ENCODE measurements around the gene GSS. TPM values are rescaled to one million over a fixed set of nuclear protein-coding genes. Genes with fewer than 3 reads are reported as not detected.
A peak's percentile ranks its signal among the peaks of the same experiment; 100 is the strongest.

Gene GSS
- total and polyA plus RNA-seq, 4 donors: 32.6 to 52.7 (median 47.9) TPM

DNA sequence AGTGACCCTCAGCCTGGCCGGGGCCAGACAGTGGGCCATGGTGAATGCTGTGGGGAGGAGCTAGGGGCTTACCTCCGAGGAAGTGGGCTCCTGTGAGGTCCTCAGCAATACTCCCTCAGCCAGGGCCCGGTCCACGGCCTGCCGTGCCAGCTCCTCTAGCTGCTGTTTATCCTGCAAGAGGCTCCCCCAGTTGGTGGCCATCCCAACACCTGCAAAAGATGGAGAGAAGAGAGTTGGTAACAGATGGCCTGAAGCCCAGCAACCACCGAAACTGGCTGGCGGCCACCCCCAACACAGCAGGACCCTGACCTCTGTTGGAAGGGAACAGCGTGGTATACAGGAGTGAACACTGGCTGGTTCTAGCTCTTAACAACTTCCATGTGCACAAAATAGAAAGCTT, 4.0 kb downstream of the GSS start:
- no peak for DNase-seq

DNA sequence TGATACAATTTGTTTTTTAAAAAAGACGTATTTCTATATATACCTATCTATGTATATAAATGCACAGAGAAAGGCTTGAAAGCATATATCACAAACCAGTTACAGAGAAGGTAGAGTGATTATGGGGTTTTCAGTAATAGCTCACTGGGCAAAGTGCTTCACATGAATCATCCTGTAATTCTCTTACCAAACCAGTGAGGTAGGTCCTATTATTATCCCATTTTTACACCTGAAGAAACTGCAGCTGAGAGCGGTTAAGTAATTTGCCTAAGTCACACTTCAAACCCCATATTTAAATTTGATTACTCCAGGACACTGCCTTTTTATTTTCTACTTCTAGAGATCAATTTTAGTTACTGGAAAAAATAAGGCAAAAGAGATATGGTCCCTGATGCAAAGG, 4.4 kb downstream of the GSS start:
- DNase-seq (no peak), ATAC-seq (ENCODE audit: insufficient read depth, low FRiP score) (no peak)
- no peak overlapping the region for H3K4me3 ChIP-seq
- TF ChIP-seq, protein P1, sequence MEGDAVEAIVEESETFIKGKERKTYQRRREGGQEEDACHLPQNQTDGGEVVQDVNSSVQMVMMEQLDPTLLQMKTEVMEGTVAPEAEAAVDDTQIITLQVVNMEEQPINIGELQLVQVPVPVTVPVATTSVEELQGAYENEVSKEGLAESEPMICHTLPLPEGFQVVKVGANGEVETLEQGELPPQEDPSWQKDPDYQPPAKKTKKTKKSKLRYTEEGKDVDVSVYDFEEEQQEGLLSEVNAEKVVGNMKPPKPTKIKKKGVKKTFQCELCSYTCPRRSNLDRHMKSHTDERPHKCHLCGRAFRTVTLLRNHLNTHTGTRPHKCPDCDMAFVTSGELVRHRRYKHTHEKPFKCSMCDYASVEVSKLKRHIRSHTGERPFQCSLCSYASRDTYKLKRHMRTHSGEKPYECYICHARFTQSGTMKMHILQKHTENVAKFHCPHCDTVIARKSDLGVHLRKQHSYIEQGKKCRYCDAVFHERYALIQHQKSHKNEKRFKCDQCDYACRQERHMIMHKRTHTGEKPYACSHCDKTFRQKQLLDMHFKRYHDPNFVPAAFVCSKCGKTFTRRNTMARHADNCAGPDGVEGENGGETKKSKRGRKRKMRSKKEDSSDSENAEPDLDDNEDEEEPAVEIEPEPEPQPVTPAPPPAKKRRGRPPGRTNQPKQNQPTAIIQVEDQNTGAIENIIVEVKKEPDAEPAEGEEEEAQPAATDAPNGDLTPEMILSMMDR (IDR thresholded peaks at IDR 0.05; ENCODE audit: control extremely low read depth, extremely low read depth): no peak
- H3K9me3 ChIP-seq (ENCODE audit: control insufficient read depth in 4 of 4, insufficient read depth in 3 of 4, low read length in 3 of 4): no peaks in the 10 kb centered on the region
- no peaks in the 10 kb centered on the region for H3K27me3 ChIP-seq (ENCODE audit: control insufficient read depth in 3 of 3, insufficient read depth in 3 of 3, low read length in 2 of 3)
- peaks cover 0 to 9% (median 2%) of the 10 kb centered on the region in 5 donors for H3K4me1 ChIP-seq (ENCODE audit: control insufficient read depth in 5 of 5, insufficient read depth in 5 of 5, low read length in 5 of 5)
- WGBS, 2 donors: 97 to 98% methylated on average over 2 of the region's 2 CpGs
- peak overlapping the region in 1 of 2 donors; percentile 66 for H3K27ac ChIP-seq (ENCODE audit: low read depth in 1 of 2, low read length in 1 of 2)
- peaks cover 0 to 11% (median 2%) of the 10 kb centered on the region in 4 donors for H3K36me3 ChIP-seq (ENCODE audit: control insufficient read depth in 4 of 4, insufficient read depth in 4 of 4, low read length in 4 of 4)
- H3K9ac ChIP-seq (ENCODE audit: insufficient read depth in 1 of 2, low read length in 2 of 2): no peak overlapping the region

More for the DNA sequence above, 4.0 kb downstream of the GSS start:
- Histone ChIP-seq H3K9ac (ENCODE audit: insufficient read depth in 1 of 2, low read length in 2 of 2) (no peak overlapping the region), H3K4me3 (no peak overlapping the region), H3K9me3 (ENCODE audit: control insufficient read depth in 4 of 4, insufficient read depth in 3 of 4, low read length in 3 of 4) (no peaks in the 10 kb centered on the region), H3K4me1 (ENCODE audit: control insufficient read depth in 5 of 5, insufficient read depth in 5 of 5, low read length in 5 of 5) (peaks cover 0 to 10% (median 2%) of the 10 kb centered on the region in 5 donors), H3K27ac (ENCODE audit: low read depth in 1 of 2, low read length in 1 of 2) (peak overlapping the region in 1 of 2 donors; percentile 66), H3K36me3 (ENCODE audit: control insufficient read depth in 4 of 4, insufficient read depth in 4 of 4, low read length in 4 of 4) (peaks cover 0 to 11% (median 1%) of the 10 kb centered on the region in 4 donors), H3K27me3 (ENCODE audit: control insufficient read depth in 3 of 3, insufficient read depth in 3 of 3, low read length in 2 of 3) (no peaks in the 10 kb centered on the region)
- 86 to 91% methylated on average over 8 of the region's 8 CpGs for WGBS, 2 donors
- TF ChIP-seq, protein P1 (IDR thresholded peaks at IDR 0.05; ENCODE audit: control extremely low read depth, extremely low read depth): no peak
- no peak for ATAC-seq (ENCODE audit: insufficient read depth, low FRiP score)

DNA sequence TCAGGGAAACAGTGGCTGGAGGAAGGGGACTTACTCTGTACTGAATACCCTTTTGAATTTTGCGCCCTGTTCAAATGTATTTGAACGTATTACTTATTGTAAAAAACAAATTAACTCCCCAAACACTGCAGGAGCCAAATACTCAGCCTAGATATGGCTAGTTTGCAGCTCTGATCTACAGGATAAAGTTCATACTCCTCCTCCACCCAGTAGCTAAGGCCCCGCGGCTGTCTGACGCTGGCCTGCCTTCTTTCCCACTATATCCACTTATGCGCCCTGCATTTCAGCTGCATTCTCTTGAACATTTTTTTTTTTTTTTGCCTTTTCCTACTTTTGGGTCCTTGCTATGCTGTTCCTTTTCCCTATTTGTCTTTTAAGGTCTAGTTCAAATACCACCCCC, 6.5 kb downstream of the GSS start:
- no peak for DNase-seq
- Histone ChIP-seq H3K4me1 (ENCODE audit: control insufficient read depth in 5 of 5, insufficient read depth in 5 of 5, low read length in 5 of 5) (peaks cover 0 to 5% (median 0%) of the 10 kb centered on the region in 5 donors), H3K9me3 (ENCODE audit: control insufficient read depth in 4 of 4, insufficient read depth in 3 of 4, low read length in 3 of 4) (no peaks in the 10 kb centered on the region), H3K27ac (ENCODE audit: low read depth in 1 of 2, low read length in 1 of 2) (no peak overlapping the region), H3K27me3 (ENCODE audit: control insufficient read depth in 3 of 3, insufficient read depth in 3 of 3, low read length in 2 of 3) (no peaks in the 10 kb centered on the region), H3K9ac (ENCODE audit: insufficient read depth in 1 of 2, low read length in 2 of 2) (no peak overlapping the region), H3K4me3 (no peak overlapping the region), H3K36me3 (ENCODE audit: control insufficient read depth in 4 of 4, insufficient read depth in 4 of 4, low read length in 4 of 4) (peaks cover under 1 to 23% (median 9%) of the 10 kb centered on the region in 4 donors)
- no peak for ATAC-seq (ENCODE audit: insufficient read depth, low FRiP score)
- TF ChIP-seq, protein P1 (IDR thresholded peaks at IDR 0.05; ENCODE audit: control extremely low read depth, extremely low read depth): no peak
- WGBS, 2 donors: 97 to 98% methylated on average over 6 of the region's 6 CpGs

DNA sequence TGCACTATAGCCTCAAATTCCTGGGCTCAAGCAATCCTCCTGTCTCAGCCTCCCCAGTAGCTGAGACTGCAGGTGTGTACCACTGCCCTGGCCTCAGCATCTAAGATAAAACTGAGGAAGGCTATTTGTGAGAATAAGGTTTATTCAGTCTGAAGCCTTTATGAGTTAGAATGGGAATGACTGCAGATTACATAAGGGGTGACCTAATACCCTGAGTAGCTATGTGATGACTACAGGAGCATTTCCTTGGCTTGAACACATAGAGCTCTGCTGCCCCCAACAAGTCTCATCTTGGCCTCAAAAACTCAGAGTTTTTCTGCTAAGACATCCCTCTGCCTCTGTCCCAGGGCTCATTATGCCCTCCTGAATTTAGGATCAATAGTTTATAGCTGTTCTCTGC, 7.6 kb downstream of the GSS start:
- Histone ChIP-seq H3K27ac (ENCODE audit: low read depth in 1 of 2, low read length in 1 of 2) (no peak overlapping the region), H3K36me3 (ENCODE audit: control insufficient read depth in 4 of 4, insufficient read depth in 4 of 4, low read length in 4 of 4) (peaks cover 9 to 29% (median 13%) of the 10 kb centered on the region in 4 donors), H3K4me3 (no peak overlapping the region), H3K9me3 (ENCODE audit: control insufficient read depth in 4 of 4, insufficient read depth in 3 of 4, low read length in 3 of 4) (no peaks in the 10 kb centered on the region), H3K27me3 (ENCODE audit: control insufficient read depth in 3 of 3, insufficient read depth in 3 of 3, low read length in 2 of 3) (no peaks in the 10 kb centered on the region), H3K4me1 (ENCODE audit: control insufficient read depth in 5 of 5, insufficient read depth in 5 of 5, low read length in 5 of 5) (peaks cover 0 to 5% (median 0%) of the 10 kb centered on the region in 5 donors), H3K9ac (ENCODE audit: insufficient read depth in 1 of 2, low read length in 2 of 2) (no peak overlapping the region)
- TF ChIP-seq, protein P1 (IDR thresholded peaks at IDR 0.05; ENCODE audit: control extremely low read depth, extremely low read depth): no peak
- ATAC-seq (ENCODE audit: insufficient read depth, low FRiP score) (no peak), DNase-seq (no peak)

Data from lung (tissue), 12 donors.